ENCODE measurements around the gene AGMO. TPM values are rescaled to one million over a fixed set of nuclear protein-coding genes. Genes with fewer than 3 reads are reported as not detected.

AGMO gene
- total RNA-seq, 1 experiment from 2014 or later, result 0.11 TPM

- H3K4me3 ChIP-seq (ENCODE audit: low read length), result no peak overlapping the region
- no peaks in the 10 kb centered on the region for H3K79me2 ChIP-seq (ENCODE audit: low read length)
- H3F3A ChIP-seq (ENCODE audit: low read length, unreplicated experiment), result no peaks in the 10 kb centered on the region
- peak; percentile 43 for DNase-seq
- H3K9ac ChIP-seq (ENCODE audit: low read length), result no peak overlapping the region
- H3K36me3 ChIP-seq (ENCODE audit: low read depth, low read length), result no peaks in the 10 kb centered on the region
- TF ChIP-seq EZH2 (IDR thresholded peaks at IDR 0.05; ENCODE audit: low read length, unreplicated experiment) (no peak), CTCF (conservative IDR thresholded peaks at IDR 0.05; ENCODE audit: low read depth, low read length) (peak; percentile 35; the same call in 1 of the 2 replicates)
- ATAC-seq, result peak; percentile 74
- ChIA-PET POLR2A (ENCODE audit: unreplicated experiment) (no interaction called here), CTCF (no interaction called here)
- H3K27me3 ChIP-seq (ENCODE audit: low read length), result no peaks in the 10 kb centered on the region
- H3K9me2 ChIP-seq (replicated peaks; ENCODE audit: low read length), result no peaks in the 10 kb centered on the region
- no peaks in the 10 kb centered on the region for H3K9me3 ChIP-seq (ENCODE audit: low read length)
- peak overlapping the region; percentile 5; the same call in 1 of the 2 replicates for H3K4me2 ChIP-seq (ENCODE audit: low read length)
- no peak overlapping the region for H2AFZ ChIP-seq (ENCODE audit: low read length)
- peaks cover 5% of the 10 kb centered on the region; the same call in 1 of the 2 replicates for H3K4me1 ChIP-seq (ENCODE audit: insufficient read depth, low read length)
- H3K27ac ChIP-seq (ENCODE audit: low read length), result peak overlapping the region; percentile 32
- intact Hi-C loops (cut with micrococcal nuclease), result loop anchor here (2.0 kb wide), 1 partner anchor 217 kb away; no protein-coding TSS in a partner anchor
- BruUV-seq (replicated peaks), result no TSS peak
- H4K20me1 ChIP-seq (ENCODE audit: low read length), result no peaks in the 10 kb centered on the region
These were observed 58.1 kb downstream of the AGMO start for GRCh38 chr7:15503603-15504290.

DNA sequence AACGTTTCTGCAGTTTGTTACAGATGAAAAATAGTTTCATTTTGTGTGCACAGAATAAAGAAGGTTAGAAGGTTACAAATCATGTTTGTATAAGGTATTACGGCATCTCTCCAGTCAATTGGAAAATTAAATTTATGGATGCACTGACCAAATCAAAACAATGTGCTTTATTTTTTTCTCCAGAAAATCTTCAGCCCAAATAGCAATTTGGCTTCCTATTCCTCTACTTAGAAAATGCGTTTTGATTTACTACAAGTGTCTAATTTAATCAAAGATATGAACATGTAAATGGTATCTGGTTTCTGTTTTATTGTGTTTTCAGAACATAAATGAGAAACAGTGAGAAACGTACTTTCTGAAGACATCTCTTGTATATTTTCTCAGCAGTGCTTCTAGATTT is 63.4 kb downstream of the AGMO start:
- no peaks in the 10 kb centered on the region for H3K4me1 ChIP-seq (ENCODE audit: insufficient read depth, low read length)
- no TSS peak for BruUV-seq (replicated peaks)
- no peaks in the 10 kb centered on the region for H3K36me3 ChIP-seq (ENCODE audit: low read depth, low read length)
- no peak overlapping the region for H3K4me3 ChIP-seq (ENCODE audit: low read length)
- no peak overlapping the region for H3K9ac ChIP-seq (ENCODE audit: low read length)
- H3K27ac ChIP-seq (ENCODE audit: low read length), result no peak overlapping the region
- DNase-seq, result no peak
- no peaks in the 10 kb centered on the region for H3K9me3 ChIP-seq (ENCODE audit: low read length)
- no peaks in the 10 kb centered on the region for H3K9me2 ChIP-seq (replicated peaks; ENCODE audit: low read length)
- H2AFZ ChIP-seq (ENCODE audit: low read length), result no peak overlapping the region
- TF ChIP-seq EZH2 (IDR thresholded peaks at IDR 0.05; ENCODE audit: low read length, unreplicated experiment) (no peak), CTCF (conservative IDR thresholded peaks at IDR 0.05; ENCODE audit: low read depth, low read length) (no peak), EZH2phosphoT487 (IDR thresholded peaks at IDR 0.05; ENCODE audit: borderline replicate concordance, low read length) (no peak)
- no peaks in the 10 kb centered on the region for H3K79me2 ChIP-seq (ENCODE audit: low read length)
- no peaks in the 10 kb centered on the region for H3F3A ChIP-seq (ENCODE audit: low read length, unreplicated experiment)
- ATAC-seq, result no peak
- ChIA-PET CTCF (no interaction called here), POLR2A (ENCODE audit: unreplicated experiment) (no interaction called here)
- intact Hi-C loops (cut with micrococcal nuclease), result no loop called here
- H4K20me1 ChIP-seq (ENCODE audit: low read length), result no peaks in the 10 kb centered on the region
- no peaks in the 10 kb centered on the region for H3K27me3 ChIP-seq (ENCODE audit: low read length)
- no peak overlapping the region for H3K4me2 ChIP-seq (ENCODE audit: low read length)

- Histone ChIP-seq H2AFZ (ENCODE audit: low read length) (no peak overlapping the region), H3K4me1 (ENCODE audit: insufficient read depth, low read length) (no peaks in the 10 kb centered on the region), H3K9me2 (replicated peaks; ENCODE audit: low read length) (no peaks in the 10 kb centered on the region), H3K4me3 (ENCODE audit: low read length) (no peak overlapping the region), H3K9ac (ENCODE audit: low read length) (no peak overlapping the region), H3K79me2 (ENCODE audit: low read length) (no peaks in the 10 kb centered on the region), H3F3A (ENCODE audit: low read length, unreplicated experiment) (no peaks in the 10 kb centered on the region), H3K27ac (ENCODE audit: low read length) (no peak overlapping the region), H3K9me3 (ENCODE audit: low read length) (no peaks in the 10 kb centered on the region), H4K20me1 (ENCODE audit: low read length) (no peaks in the 10 kb centered on the region), H3K36me3 (ENCODE audit: low read depth, low read length) (no peaks in the 10 kb centered on the region), H3K4me2 (ENCODE audit: low read length) (no peak overlapping the region), H3K27me3 (ENCODE audit: low read length) (no peaks in the 10 kb centered on the region)
- BruUV-seq (replicated peaks), result no TSS peak
- CTCF ChIA-PET, result no interaction called here
- POLR2A ChIA-PET (ENCODE audit: unreplicated experiment), result no interaction called here
- DNase-seq (no peak), ATAC-seq (peak; percentile 22; the same call in 1 of the 2 replicates)
- intact Hi-C loops (cut with micrococcal nuclease), result no loop called here
- TF ChIP-seq EZH2phosphoT487 (IDR thresholded peaks at IDR 0.05; ENCODE audit: borderline replicate concordance, low read length), result no peak
- no peak for TF ChIP-seq EZH2 (IDR thresholded peaks at IDR 0.05; ENCODE audit: low read length, unreplicated experiment)
- TF ChIP-seq CTCF (conservative IDR thresholded peaks at IDR 0.05; ENCODE audit: low read depth, low read length), result no peak
These were observed 66.6 kb downstream of the AGMO start for GRCh38 chr7:15495170-15495569.

Data from PC-3 (cell line).